Esophagus squamous epithelium (tissue), 4 donors: ENCODE measurements around the gene SRRM2.

Experiments
- POLR2A ChIP-seq, 4 donors: fragments of 450-650 bp; IDR thresholded peaks; one replicate each; pipeline ENCODE4 v1.6.1; 2017; ENCODE audit warnings: antibody characterized with exemption in 4 of 4, mild to moderate bottlenecking in 4 of 4, moderate library complexity in 3 of 4
- TF ChIP-seq, protein P1 (sequence below), 6 experiments: fragments of 450-650 bp in 4 of 6; fragments of 200-600 bp in 2 of 6; sonication (generic) in 2 of 6; IDR thresholded peaks; one replicate each; pipeline ENCODE4 v1.5.1; 2016 to 2019; ENCODE audit warnings: antibody characterized with exemption in 6 of 6, mild to moderate bottlenecking in 4 of 6, moderate library complexity in 4 of 6

DNA sequence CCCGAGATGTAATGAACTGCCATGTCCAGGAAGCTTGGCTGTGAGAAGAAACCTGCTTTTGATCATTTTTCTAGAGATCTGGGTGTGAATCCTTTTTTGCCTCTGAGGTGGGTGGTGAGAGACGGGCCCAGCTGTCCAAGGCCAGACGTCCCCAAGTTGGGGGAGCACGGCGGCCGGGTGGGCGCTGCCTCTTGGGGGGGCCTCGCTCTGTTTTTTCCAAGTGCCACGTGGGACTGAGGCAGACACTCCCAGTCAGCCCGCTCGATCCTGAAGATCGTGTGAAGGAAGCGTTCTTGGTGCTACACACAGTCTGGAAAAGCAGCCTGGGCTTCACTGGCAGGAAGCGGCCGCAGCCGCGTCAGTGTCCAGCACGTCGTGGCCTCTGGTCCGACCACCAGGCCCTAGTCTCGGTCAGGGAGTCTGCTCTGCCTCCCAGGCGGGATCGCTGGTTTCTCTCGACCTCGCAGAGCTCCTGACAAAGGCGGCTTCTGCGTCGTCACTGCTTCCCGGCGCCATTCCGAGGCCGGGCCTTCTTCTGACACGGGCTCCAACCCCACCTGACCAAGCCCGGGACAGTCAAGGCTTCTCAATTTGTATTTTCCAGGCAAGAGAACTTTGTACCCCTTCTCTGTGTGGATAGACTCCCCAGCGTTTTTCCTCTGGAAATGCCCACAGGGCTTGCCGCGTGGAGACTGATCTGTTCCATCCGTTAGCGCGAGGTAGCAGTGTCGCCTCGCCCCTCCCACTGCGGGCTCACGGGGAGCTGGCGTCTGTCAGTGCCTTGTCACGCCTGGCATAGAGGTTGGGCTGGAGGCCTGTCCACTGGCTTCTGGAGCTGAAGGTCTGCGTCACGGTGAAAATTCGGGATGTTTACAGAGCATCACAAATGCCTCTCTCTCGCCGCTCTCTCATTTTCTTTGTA is 44.8 kb upstream of the SRRM2 start:
- TF ChIP-seq, protein P1, sequence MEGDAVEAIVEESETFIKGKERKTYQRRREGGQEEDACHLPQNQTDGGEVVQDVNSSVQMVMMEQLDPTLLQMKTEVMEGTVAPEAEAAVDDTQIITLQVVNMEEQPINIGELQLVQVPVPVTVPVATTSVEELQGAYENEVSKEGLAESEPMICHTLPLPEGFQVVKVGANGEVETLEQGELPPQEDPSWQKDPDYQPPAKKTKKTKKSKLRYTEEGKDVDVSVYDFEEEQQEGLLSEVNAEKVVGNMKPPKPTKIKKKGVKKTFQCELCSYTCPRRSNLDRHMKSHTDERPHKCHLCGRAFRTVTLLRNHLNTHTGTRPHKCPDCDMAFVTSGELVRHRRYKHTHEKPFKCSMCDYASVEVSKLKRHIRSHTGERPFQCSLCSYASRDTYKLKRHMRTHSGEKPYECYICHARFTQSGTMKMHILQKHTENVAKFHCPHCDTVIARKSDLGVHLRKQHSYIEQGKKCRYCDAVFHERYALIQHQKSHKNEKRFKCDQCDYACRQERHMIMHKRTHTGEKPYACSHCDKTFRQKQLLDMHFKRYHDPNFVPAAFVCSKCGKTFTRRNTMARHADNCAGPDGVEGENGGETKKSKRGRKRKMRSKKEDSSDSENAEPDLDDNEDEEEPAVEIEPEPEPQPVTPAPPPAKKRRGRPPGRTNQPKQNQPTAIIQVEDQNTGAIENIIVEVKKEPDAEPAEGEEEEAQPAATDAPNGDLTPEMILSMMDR (IDR thresholded peaks at IDR 0.05) = no peak
- TF ChIP-seq POLR2A (IDR thresholded peaks at IDR 0.05) = no peak
